HPDE6-E6E7 (cell line): ENCODE data around the gene SPTB.

Experiments used
- DNase-seq: peaks from one replicate; pipeline ENCODE4 v3.0.0; 2011; ENCODE audit warnings: missing footprints; ENCODE audit errors: extremely low spot score

SPTB gene

DNA sequence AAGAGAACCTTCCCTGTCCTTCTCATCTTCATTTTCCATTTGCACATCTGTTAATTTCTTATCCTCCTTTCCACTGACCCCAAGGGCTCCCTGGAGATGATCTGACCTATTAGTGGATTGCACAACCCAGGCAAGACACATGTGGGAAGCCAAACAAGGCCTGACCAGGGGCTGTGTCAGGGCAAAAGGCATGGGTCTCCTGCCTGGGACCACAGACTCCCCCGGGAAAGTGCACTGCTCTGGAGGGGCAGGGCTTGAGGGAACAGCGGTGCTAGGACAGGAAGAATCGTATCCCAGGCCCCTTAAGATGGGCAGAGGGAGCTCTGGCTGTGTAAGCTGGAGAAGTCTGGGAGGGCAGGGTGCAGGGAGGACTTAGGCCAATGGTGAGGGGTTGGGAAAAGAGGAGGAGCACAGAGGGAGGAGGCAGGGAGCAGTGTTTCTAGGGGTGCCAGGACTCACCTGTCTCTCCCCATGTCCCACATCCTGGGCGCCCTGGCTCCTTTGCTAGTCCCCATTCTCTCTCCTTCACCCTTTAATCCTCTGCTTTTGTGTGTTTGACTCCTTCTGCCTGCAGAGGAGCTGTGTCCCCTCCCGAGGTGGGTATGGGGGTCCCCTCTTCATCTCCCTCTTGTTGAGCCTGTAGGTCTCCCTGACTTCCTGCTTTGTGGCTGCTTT is 150.2 kb downstream of the SPTB start:
- no peak for DNase-seq

- no peak for DNase-seq
These were observed 150.9 kb downstream of the SPTB start for GRCh38 chr14:64728856-64729255.

DNA sequence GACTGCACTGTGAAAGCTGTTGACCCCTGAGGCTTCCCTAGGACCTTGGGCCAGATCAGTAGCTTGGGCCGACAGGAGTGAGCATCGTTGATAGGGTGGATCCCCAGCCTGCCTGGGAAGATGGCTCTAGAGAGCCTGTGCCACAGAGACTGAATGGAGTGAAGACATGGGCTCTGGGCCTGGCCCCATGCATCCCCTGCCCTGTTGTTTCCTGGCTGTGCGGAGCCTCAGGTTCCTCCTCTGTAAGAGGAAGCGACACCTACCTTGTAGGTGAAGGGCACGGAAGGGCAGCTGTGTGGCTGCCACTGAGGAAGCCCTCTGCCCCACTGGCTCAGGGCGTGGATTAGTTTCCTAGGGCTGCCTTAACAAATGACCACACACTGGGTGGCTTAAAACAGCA is 151.6 kb downstream of the SPTB start:
- no peak for DNase-seq

GRCh38 chr14:64727551-64728071 is 152.1 kb downstream of the SPTB start:
- DNase-seq: no peak

- DNase-seq: peak; percentile 98
These were observed 153.2 kb downstream of the SPTB start for GRCh38 chr14:64726585-64726890.

DNA sequence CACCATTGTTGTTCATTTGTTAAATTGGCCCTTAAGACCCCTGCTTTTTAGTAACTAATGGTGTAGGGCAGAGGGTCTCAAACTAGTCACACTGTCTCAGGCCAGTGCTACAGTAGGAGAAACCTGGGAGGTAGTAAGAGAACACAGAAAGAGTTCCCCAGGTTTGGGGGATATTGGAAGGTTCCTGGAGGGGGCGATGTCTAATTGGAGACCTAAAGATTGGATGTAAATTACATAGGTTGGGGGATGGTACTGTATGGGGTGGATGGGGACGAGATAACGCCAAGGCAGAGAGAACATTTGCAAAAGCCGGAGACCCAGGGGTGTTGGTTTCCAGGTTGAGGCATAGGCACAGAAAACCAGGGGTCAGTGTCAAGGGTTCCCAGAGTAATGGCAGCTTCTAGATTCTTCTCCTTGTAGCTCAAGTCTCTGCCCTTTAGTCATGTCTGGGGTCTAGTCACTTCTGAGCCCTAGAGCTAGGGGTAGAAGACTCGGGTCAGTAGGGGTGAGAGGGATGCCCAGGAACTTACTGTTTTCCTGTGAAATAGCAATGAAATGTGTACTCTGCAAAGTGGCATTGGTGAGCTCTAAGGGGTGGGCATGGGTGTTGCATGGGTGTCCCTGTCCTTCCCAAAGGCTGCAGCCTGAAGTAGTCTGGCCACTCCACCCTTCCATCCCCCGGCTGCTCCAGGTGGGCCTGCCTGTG is 153.7 kb downstream of the SPTB start:
- DNase-seq: no peak

- DNase-seq: no peak
These were observed 154.4 kb downstream of the SPTB start for GRCh38 chr14:64725261-64725815.

GRCh38 chr14:64724578-64724930 is 155.2 kb downstream of the SPTB start:
- DNase-seq: no peak

- DNase-seq: no peak
These were observed 155.8 kb downstream of the SPTB start for GRCh38 chr14:64723691-64724577.

GRCh38 chr14:64722842-64723447 is 156.8 kb downstream of the SPTB start:
- DNase-seq: no peak

DNA sequence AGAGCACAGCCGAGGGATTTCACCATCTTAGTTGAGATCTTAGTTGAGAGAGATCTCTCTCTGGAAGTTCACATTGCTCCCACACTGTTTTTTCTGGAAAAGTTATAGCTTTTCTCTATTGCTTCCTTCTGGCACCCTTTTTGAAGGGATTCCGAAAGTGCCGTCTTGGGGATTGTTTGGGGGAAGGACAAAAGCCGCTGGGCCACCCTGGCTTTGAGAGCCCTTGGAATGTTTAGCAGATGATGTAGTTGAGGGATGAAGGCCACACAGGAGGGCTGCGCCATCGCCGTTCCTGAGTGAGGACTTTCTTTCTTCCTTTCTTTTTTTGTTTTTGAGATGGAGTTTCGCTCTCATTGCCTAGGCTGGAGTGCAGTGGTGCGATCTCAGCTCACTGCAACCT is 157.8 kb downstream of the SPTB start:
- DNase-seq: no peak

- no peak for DNase-seq
These were observed 158.3 kb downstream of the SPTB start for GRCh38 chr14:64721391-64721791.

DNA sequence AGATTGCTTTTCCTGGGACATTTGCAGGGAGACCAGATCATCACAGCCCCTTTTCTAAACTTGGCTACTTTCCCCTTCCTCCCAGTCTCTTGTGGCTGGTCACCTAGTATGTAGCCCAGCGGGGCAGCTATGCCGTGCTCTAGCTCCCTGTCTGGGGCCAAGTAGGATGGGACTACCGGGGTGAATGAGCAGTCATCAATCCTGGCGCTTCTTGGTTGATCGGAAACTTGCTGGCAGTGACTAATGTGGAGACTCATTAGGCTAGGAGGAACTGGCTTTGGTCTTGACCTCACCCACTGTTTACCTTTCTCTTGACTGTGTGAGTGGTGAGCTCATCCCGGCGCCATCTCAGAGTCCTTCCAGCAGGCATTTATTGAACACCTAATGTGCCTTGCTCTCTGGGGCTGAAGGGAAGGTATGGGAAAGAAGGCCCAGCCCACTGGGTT is 159.6 kb downstream of the SPTB start:
- DNase-seq: peak; percentile 91

DNA sequence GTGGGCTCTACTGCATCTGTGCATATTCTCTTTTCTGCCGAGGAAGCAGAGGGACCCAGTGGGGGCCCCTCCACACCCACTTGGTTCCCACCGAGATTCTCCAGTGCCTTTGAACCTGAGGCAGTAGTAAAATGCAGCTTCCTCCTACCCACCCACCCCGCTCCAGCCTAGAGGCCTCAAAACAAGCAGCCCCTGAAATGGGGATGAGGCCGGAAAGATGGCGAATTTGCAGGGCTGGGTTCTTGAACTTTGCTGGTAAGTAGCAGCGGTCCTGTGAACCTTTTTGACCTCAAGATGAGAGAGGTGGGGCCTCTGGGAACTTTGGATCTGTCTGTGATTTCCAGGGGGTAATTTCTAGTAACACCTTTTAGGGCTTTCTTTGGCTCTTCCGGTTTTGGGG is 160.1 kb downstream of the SPTB start:
- no peak for DNase-seq

DNA sequence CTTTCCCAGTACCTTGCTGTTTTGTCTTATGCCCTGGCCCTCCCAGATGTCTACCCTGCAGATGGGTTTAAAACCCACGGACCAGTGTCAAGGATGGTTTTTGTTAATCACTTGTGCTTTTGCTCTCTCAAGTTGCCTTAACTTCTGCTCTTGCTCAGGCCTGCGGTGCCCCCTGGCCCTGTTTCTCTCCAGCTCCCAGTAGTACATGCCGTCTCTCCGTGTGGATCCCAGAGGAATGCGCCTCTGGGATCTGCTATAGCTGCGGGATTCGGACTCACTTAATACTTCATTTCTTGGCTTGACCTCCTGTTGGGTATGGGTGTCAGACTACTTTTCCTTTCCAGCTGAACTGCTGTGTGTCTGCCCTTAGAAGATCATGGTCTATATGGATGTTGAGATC is 160.9 kb downstream of the SPTB start:
- DNase-seq: no peak

- DNase-seq: no peak
These were observed 161.8 kb downstream of the SPTB start for GRCh38 chr14:64717870-64718269.

- DNase-seq: no peak
These were observed 163.9 kb downstream of the SPTB start for GRCh38 chr14:64715628-64716412.

- no peak for DNase-seq
These were observed 164.5 kb downstream of the SPTB start for GRCh38 chr14:64715146-64715627.

GRCh38 chr14:64714432-64715025 is 165.2 kb downstream of the SPTB start:
- DNase-seq: no peak

DNA sequence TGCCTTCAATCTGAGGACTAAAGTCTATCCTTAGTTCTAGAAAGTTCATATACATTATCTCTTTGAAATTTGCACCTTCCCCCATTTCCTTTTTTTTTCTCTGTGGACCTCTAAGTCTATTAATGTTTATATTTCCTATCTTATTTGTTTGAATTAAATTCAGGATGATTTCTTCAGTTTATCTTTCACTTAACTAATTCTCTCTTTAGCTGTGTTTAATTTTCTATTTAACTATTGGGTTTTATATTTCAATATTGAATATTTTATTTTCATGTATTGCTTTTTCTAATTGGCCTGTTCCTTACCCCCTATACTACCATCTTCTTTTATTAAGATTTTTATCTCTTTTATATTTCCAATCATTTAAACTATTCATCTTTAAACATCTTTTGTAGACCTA is 166.0 kb downstream of the SPTB start:
- DNase-seq: no peak
